ENCODE results near the gene FSTL5. TPM values are rescaled to one million over a fixed set of nuclear protein-coding genes. Genes with fewer than 3 reads are reported as not detected.

Gene FSTL5
- total and polyA plus RNA-seq, 9 of the 15 experiments (the other 6 are each of a cell fraction or from before 2014, with no cell fraction given): 0.09 to 3.1 (median 0.50) TPM; not detected in 1

GRCh38 chr4:161581262-161582230 lies 582.3 kb downstream of the FSTL5 start (continued):
- TF ChIP-seq FOXO4 (CRISPR knock-in tag; IDR thresholded peaks at IDR 0.05): no peak
- TF ChIP-seq ZNF584 (CRISPR knock-in tag; IDR thresholded peaks at IDR 0.05; ENCODE audit: low read depth): no peak
- no peak for TF ChIP-seq ZFPM2 (CRISPR knock-in tag; IDR thresholded peaks at IDR 0.05)
- TF ChIP-seq CHD1 (IDR thresholded peaks at IDR 0.05; ENCODE audit: low read length): no peak
- TF ChIP-seq PHF21A (IDR thresholded peaks at IDR 0.05; ENCODE audit: borderline replicate concordance, low read depth): no peak
- TF ChIP-seq SREBF2 (CRISPR knock-in tag; IDR thresholded peaks at IDR 0.05): no peak
- no peak for TF ChIP-seq ZNF592 (IDR thresholded peaks at IDR 0.05)
- TF ChIP-seq CHAMP1 (IDR thresholded peaks at IDR 0.05): no peak
- TF ChIP-seq ETS1 (conservative IDR thresholded peaks at IDR 0.05; ENCODE audit: control insufficient read depth, low read depth, low read length): no peak
- no peak for TF ChIP-seq HMGXB4 (CRISPR knock-in tag; IDR thresholded peaks at IDR 0.05)
- TF ChIP-seq ZNF561 (CRISPR knock-in tag; conservative IDR thresholded peaks at IDR 0.05): no peak
